ENCODE data around the gene PIK3CD.

The PIK3CD gene

GRCh38 chr1:9722378-9722749, 70.8 kb downstream of the PIK3CD start:
- no peak for TF ChIP-seq CTCF (IDR thresholded peaks at IDR 0.05; ENCODE audit: low read depth, low read length, missing control alignments)
- no peak overlapping the region for H3K4me3 ChIP-seq (replicated peaks; ENCODE audit: low read depth, low read length)
- no peak for DNase-seq (ENCODE audit: extremely low read depth, low read depth)

- no peak overlapping the region for H3K4me3 ChIP-seq (replicated peaks; ENCODE audit: low read depth, low read length)
- DNase-seq (ENCODE audit: extremely low read depth, low read depth): no peak
- no peak for TF ChIP-seq CTCF (IDR thresholded peaks at IDR 0.05; ENCODE audit: low read depth, low read length, missing control alignments)
Observed at GRCh38 chr1:9723068-9723805, 71.7 kb downstream of the PIK3CD start.

GRCh38 chr1:9723926-9724325, 72.4 kb downstream of the PIK3CD start:
- no peak overlapping the region for H3K4me3 ChIP-seq (replicated peaks; ENCODE audit: low read depth, low read length)
- TF ChIP-seq CTCF (IDR thresholded peaks at IDR 0.05; ENCODE audit: low read depth, low read length, missing control alignments): no peak
- no peak for DNase-seq (ENCODE audit: extremely low read depth, low read depth)

- no peak overlapping the region for H3K4me3 ChIP-seq (replicated peaks; ENCODE audit: low read depth, low read length)
- no peak for DNase-seq (ENCODE audit: extremely low read depth, low read depth)
- TF ChIP-seq CTCF (IDR thresholded peaks at IDR 0.05; ENCODE audit: low read depth, low read length, missing control alignments): peak; percentile 85
Observed at GRCh38 chr1:9724706-9725476, 73.4 kb downstream of the PIK3CD start.

- no peak for TF ChIP-seq CTCF (IDR thresholded peaks at IDR 0.05; ENCODE audit: low read depth, low read length, missing control alignments)
- no peak overlapping the region for H3K4me3 ChIP-seq (replicated peaks; ENCODE audit: low read depth, low read length)
- no peak for DNase-seq (ENCODE audit: extremely low read depth, low read depth)
Observed at GRCh38 chr1:9726406-9726805, 74.9 kb downstream of the PIK3CD start.

GRCh38 chr1:9726905-9727595, 75.5 kb downstream of the PIK3CD start:
- no peak for DNase-seq (ENCODE audit: extremely low read depth, low read depth)
- no peak for TF ChIP-seq CTCF (IDR thresholded peaks at IDR 0.05; ENCODE audit: low read depth, low read length, missing control alignments)
- H3K4me3 ChIP-seq (replicated peaks; ENCODE audit: low read depth, low read length): no peak overlapping the region
